Caco-2 (cell line): ENCODE results near the gene GAN. TPM values are rescaled to one million over a fixed set of nuclear protein-coding genes. Genes with fewer than 3 reads are reported as not detected.
"Not testable (repeated sequence)": the region's sequence is repeated elsewhere in the genome, so short reads cannot be mapped to it uniquely, and the experiment has no call there.

ENCODE experiments used
- BruUV-seq: library from RNA; stranded (reverse); fragments of 400-500 nt; replicated peaks from 2 replicates; lab custom pipeline; 2021; lab: Mats Ljungman, UMichigan
- CTCF ChIA-PET: fragments of 300-600 bp; sonication (Branson Sonifier 250); formaldehyde crosslinking; loops from one replicate; lab custom pipeline; 2022; ENCODE audit warnings: antibody characterized with exemption; lab: Charles Lee
- POLR2A ChIA-PET: fragments of 300-600 bp; sonication (Branson Sonifier 250); formaldehyde crosslinking; loops from one replicate; lab custom pipeline; 2022; ENCODE audit warnings: antibody characterized with exemption; lab: Charles Lee
- DNase-seq, 2 experiments: peaks; one replicate each; pipeline versions ENCODE4 v3.0.0 to v3.0.0-alpha.2; 2020 to 2022
- H3K27me3 ChIP-seq: replicated peaks from 2 replicates; pipeline ENCODE4 v1.6.0; 2011; ENCODE audit warnings: low read length; ENCODE audit not compliant: control insufficient read depth, insufficient read depth
- H3K36me3 ChIP-seq: 2 replicates; pipeline ENCODE4 v1.5.1; 2011; ENCODE audit warnings: low read length; ENCODE audit not compliant: control insufficient read depth, insufficient read depth
- H3K4me1 ChIP-seq: fragments of 250-450 bp; sonication (Bioruptor Pico); 2 replicates; pipeline ENCODE4 v1.5.1; 2020; ENCODE audit warnings: mild to moderate bottlenecking
- H3K4me3 ChIP-seq: 2 replicates; pipeline ENCODE4 v1.5.1; 2011; ENCODE audit warnings: low read depth, mild to moderate bottlenecking, control low read depth, low read length
- H3K9me3 ChIP-seq: fragments of 250-450 bp; sonication (Bioruptor Pico); 2 replicates; pipeline ENCODE4 v1.5.1; 2020; ENCODE audit warnings: mild to moderate bottlenecking, moderate library complexity
- H3K27ac Mint-ChIP-seq: one replicate; pipeline ENCODE4 v1.8.0; 2022; ENCODE audit warnings: mixed read lengths; ENCODE audit not compliant: unreplicated experiment
- H3K27me3 Mint-ChIP-seq: one replicate; pipeline ENCODE4 v1.8.0; 2022; ENCODE audit warnings: mixed read lengths; ENCODE audit not compliant: insufficient read depth, unreplicated experiment
- H3K36me3 Mint-ChIP-seq: one replicate; pipeline ENCODE4 v1.8.0; 2022; ENCODE audit warnings: mild to moderate bottlenecking, mixed read lengths; ENCODE audit not compliant: insufficient read depth, unreplicated experiment
- H3K4me1 Mint-ChIP-seq: one replicate; pipeline ENCODE4 v1.8.0; 2022; ENCODE audit warnings: low read depth, mixed read lengths; ENCODE audit not compliant: unreplicated experiment
- H3K4me3 Mint-ChIP-seq: one replicate; pipeline ENCODE4 v1.8.0; 2022; ENCODE audit warnings: mild to moderate bottlenecking, moderate library complexity, mixed read lengths; ENCODE audit not compliant: unreplicated experiment
- H3K9me3 Mint-ChIP-seq: one replicate; pipeline ENCODE4 v1.8.0; 2022; ENCODE audit warnings: mixed read lengths; ENCODE audit not compliant: unreplicated experiment
- intact Hi-C: fragments of 100-400 bp; cut with micrococcal nuclease; formaldehyde crosslinking; loops from one replicate; pipeline ENCODE4 v1.10.0; 2022; ENCODE audit not compliant: unreplicated experiment
- total RNA-seq: library from RNA; stranded (reverse); gene quantifications from 2 replicates; pipeline ENCODE4 v1.2.3, GENCODE V29; 2022
- TF ChIP-seq, protein P1 (sequence below), 2 experiments: fragments of 200-600 bp in 1 of 2; IDR thresholded peaks; 1 replicate in 1 of 2; 2 replicates in 1 of 2; pipeline versions ENCODE4 v1.5.1 to v1.8.0; 2011 to 2022; ENCODE audit warnings: antibody characterized with exemption in 1 of 2, control low read depth in 1 of 2, inconsistent platforms in 1 of 2, low read depth in 1 of 2, low read length in 1 of 2, mild to moderate bottlenecking in 1 of 2, moderate library complexity in 1 of 2; ENCODE audit not compliant: insufficient read depth in 1 of 2, severe bottlenecking in 1 of 2, unreplicated experiment in 1 of 2

GAN gene
- total RNA-seq, 1 experiment from 2014 or later = 29.3 TPM

GRCh38 chr16:81403208-81403600, 88.4 kb downstream of the GAN start:
- BruUV-seq = no TSS peak
- H3K4me1 Mint-ChIP-seq = peaks cover 16% of the 10 kb centered on the region
- H3K4me3 Mint-ChIP-seq = peak overlapping the region; percentile 61
- CTCF ChIA-PET = interaction anchor here (0.6 to 1.6 kb wide), 5 partner anchors 23 to 315 kb away, joined by 3 to 11 read pairs (median 4); no protein-coding TSS in a partner anchor
- no peaks in the 10 kb centered on the region for H3K27me3 ChIP-seq
- peaks cover 3% of the 10 kb centered on the region for H3K36me3 Mint-ChIP-seq
- intact Hi-C loops = loop anchor here (1.0 kb wide), 3 partner anchors 220 to 320 kb away; no protein-coding TSS in a partner anchor
- H3K27me3 Mint-ChIP-seq = no peaks in the 10 kb centered on the region
- POLR2A ChIA-PET = interaction anchor here (0.7 kb wide), 1 partner anchor 95 kb away, joined by 15 read pairs; no protein-coding TSS in a partner anchor
- peak overlapping the region; percentile 4 for H3K27ac Mint-ChIP-seq
- H3K4me3 ChIP-seq = no peak overlapping the region
- peaks cover 19% of the 10 kb centered on the region for H3K9me3 Mint-ChIP-seq
- H3K4me1 ChIP-seq = peaks cover 24% of the 10 kb centered on the region
- peaks cover 8% of the 10 kb centered on the region; the same call in 1 of the 2 replicates for H3K9me3 ChIP-seq
- H3K36me3 ChIP-seq = no peaks in the 10 kb centered on the region
- TF ChIP-seq, protein P1, sequence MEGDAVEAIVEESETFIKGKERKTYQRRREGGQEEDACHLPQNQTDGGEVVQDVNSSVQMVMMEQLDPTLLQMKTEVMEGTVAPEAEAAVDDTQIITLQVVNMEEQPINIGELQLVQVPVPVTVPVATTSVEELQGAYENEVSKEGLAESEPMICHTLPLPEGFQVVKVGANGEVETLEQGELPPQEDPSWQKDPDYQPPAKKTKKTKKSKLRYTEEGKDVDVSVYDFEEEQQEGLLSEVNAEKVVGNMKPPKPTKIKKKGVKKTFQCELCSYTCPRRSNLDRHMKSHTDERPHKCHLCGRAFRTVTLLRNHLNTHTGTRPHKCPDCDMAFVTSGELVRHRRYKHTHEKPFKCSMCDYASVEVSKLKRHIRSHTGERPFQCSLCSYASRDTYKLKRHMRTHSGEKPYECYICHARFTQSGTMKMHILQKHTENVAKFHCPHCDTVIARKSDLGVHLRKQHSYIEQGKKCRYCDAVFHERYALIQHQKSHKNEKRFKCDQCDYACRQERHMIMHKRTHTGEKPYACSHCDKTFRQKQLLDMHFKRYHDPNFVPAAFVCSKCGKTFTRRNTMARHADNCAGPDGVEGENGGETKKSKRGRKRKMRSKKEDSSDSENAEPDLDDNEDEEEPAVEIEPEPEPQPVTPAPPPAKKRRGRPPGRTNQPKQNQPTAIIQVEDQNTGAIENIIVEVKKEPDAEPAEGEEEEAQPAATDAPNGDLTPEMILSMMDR (IDR thresholded peaks at IDR 0.05; ENCODE audit: insufficient read depth in 1 of 2, low read depth in 1 of 2, low read length in 1 of 2, severe bottlenecking in 1 of 2, unreplicated experiment in 1 of 2) = no peak
- no peak for DNase-seq

DNA sequence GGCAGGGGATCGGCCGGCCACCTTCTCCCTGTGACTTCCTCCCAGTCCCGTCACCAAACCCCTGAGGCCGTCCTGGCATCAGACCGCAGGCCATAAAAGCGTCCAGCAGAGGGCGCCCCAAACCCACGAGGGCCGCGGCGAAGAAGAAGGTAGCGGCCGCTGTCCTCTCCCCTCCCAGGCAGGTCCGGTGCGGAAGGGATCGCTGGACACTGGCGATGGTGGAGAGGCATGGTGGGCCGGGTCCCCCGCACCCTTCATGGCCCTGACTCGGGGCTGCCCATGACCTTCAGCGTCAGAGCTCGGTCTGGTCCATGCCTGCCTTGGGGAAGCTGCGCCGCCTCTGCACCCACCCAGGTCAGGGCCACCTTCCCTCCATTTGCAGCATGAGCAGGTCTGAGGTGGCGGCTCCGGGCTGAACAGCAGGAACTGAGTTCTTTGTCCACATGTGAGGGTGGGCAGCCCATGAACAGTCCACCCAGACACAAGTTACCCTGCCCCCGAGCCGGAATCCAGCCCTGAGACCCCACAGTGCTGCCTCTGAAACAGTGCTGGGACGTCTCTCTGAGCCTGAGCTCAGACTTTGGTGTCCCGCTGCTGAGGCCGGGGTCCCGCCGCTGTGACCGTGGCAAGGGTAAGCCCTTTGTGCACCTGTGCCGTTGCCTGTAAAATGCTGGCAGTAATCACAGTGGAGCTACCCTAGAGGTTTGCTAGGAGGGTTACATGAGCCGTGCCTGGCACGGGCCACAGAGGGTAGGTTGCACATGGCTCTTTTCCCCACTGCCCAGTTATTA, 89.0 kb downstream of the GAN start:
- H3K4me1 ChIP-seq = peaks cover 24% of the 10 kb centered on the region
- CTCF ChIA-PET = interaction anchor here (0.6 to 1.6 kb wide), 10 partner anchors 8 to 315 kb away, joined by 3 to 11 read pairs (median 3); no protein-coding TSS in a partner anchor
- peak overlapping the region; percentile 34 for H3K4me3 ChIP-seq

GRCh38 chr16:81405002-81405401, 90.2 kb downstream of the GAN start:
- H3K9me3 ChIP-seq, H3K9me3 Mint-ChIP-seq, H3K4me3 ChIP-seq, H3K27me3 ChIP-seq, DNase-seq, H3K27me3 Mint-ChIP-seq, H3K36me3 Mint-ChIP-seq, H3K4me3 Mint-ChIP-seq, H3K36me3 ChIP-seq, BruUV-seq: not testable (repeated sequence)
- intact Hi-C loops = loop anchor here (1.0 kb wide), 3 partner anchors 43 to 333 kb away; no protein-coding TSS in a partner anchor
- Mint-ChIP-seq H3K27ac (peak overlapping the region; percentile 96), H3K4me1 (peaks cover 23% of the 10 kb centered on the region)
- peaks cover 24% of the 10 kb centered on the region for H3K4me1 ChIP-seq
- ChIA-PET POLR2A (interaction anchor here (0.6 to 0.9 kb wide), 2 partner anchors 25 to 181 kb away, joined by 3 to 6 read pairs; no protein-coding TSS in a partner anchor), CTCF (interaction anchor here (0.6 to 1.5 kb wide), 3 partner anchors 128 to 320 kb away, joined by 3 to 4 read pairs (median 3); no protein-coding TSS in a partner anchor)

More for the DNA sequence above, 89.0 kb downstream of the GAN start:
- no TSS peak for BruUV-seq
- H3K27me3 Mint-ChIP-seq = no peaks in the 10 kb centered on the region
- H3K36me3 Mint-ChIP-seq = peaks cover 2% of the 10 kb centered on the region
- POLR2A ChIA-PET = no interaction called here
- peak; percentile 92 to 96 for DNase-seq
- intact Hi-C loops = loop anchor here (1.0 kb wide), 3 partner anchors 220 to 320 kb away; no protein-coding TSS in a partner anchor
- no peaks in the 10 kb centered on the region for H3K36me3 ChIP-seq
- H3K4me1 Mint-ChIP-seq = peaks cover 19% of the 10 kb centered on the region
- TF ChIP-seq, protein P1 (IDR thresholded peaks at IDR 0.05; ENCODE audit: insufficient read depth in 1 of 2, low read depth in 1 of 2, low read length in 1 of 2, severe bottlenecking in 1 of 2, unreplicated experiment in 1 of 2) = peak; percentile 96 to 97
- peaks cover 8% of the 10 kb centered on the region; the same call in 1 of the 2 replicates for H3K9me3 ChIP-seq
- peak overlapping the region; percentile 61 for H3K4me3 Mint-ChIP-seq
- H3K27me3 ChIP-seq = no peaks in the 10 kb centered on the region
- H3K9me3 Mint-ChIP-seq = peaks cover 18% of the 10 kb centered on the region
- peak overlapping the region; percentile 4 for H3K27ac Mint-ChIP-seq
